Natural killer cell treated with Interleukin-12 subunit alpha and Interleukin-12 subunit beta and Interleukin-15 and Interleukin-18, amount 100 ng/mL, for 72 hours (primary cell): ENCODE measurements around the gene ARHGAP29. TPM values are rescaled to one million over a fixed set of nuclear protein-coding genes. Genes with fewer than 3 reads are reported as not detected.
A peak's percentile ranks its signal among the peaks of the same experiment; 100 is the strongest.

ENCODE experiments used
- ATAC-seq, 2 donors: fragments of 150-1000 bp; cut with Tn5 transposase in 1 of 2; sonication (Bioruptor Pico), chemical (Tn5 transposase) in 1 of 2; 2 replicates each; pipeline ENCODE4 v1.10.0; 2021
- DNase-seq: peaks from one replicate; pipeline ENCODE4 v3.0.0; 2022; ENCODE audit warnings: low spot score
- H3K27ac Mint-ChIP-seq, 2 donors: 1 replicate in 1 of 2; 2 replicates in 1 of 2; pipeline ENCODE4 v1.8.0; 2022; ENCODE audit warnings: mixed read lengths in 2 of 2, mild to moderate bottlenecking in 1 of 2, moderate library complexity in 1 of 2
- H3K27me3 Mint-ChIP-seq, 2 donors: 1 replicate in 1 of 2; 2 replicates in 1 of 2; pipeline ENCODE4 v1.8.0; 2022; ENCODE audit warnings: mixed read lengths in 2 of 2
- H3K36me3 Mint-ChIP-seq: one replicate; pipeline ENCODE4 v1.8.0; 2022; ENCODE audit warnings: mixed read lengths
- H3K4me1 Mint-ChIP-seq, 2 donors: 1 replicate in 1 of 2; 2 replicates in 1 of 2; pipeline ENCODE4 v1.8.0; 2022; ENCODE audit warnings: low read depth in 2 of 2, mixed read lengths in 2 of 2, mild to moderate bottlenecking in 1 of 2
- H3K4me3 Mint-ChIP-seq: one replicate; pipeline ENCODE4 v1.8.0; 2022; ENCODE audit warnings: mixed read lengths
- H3K9me3 Mint-ChIP-seq: 2 replicates; pipeline ENCODE4 v1.8.0; 2022; ENCODE audit warnings: mixed read lengths
- total RNA-seq, 2 donors: library from RNA; stranded (reverse); gene quantifications; one replicate each; pipeline ENCODE4 v1.2.3, GENCODE V29; 2022

Gene ARHGAP29
- total RNA-seq, 2 donors from 2014 or later: not detected

DNA sequence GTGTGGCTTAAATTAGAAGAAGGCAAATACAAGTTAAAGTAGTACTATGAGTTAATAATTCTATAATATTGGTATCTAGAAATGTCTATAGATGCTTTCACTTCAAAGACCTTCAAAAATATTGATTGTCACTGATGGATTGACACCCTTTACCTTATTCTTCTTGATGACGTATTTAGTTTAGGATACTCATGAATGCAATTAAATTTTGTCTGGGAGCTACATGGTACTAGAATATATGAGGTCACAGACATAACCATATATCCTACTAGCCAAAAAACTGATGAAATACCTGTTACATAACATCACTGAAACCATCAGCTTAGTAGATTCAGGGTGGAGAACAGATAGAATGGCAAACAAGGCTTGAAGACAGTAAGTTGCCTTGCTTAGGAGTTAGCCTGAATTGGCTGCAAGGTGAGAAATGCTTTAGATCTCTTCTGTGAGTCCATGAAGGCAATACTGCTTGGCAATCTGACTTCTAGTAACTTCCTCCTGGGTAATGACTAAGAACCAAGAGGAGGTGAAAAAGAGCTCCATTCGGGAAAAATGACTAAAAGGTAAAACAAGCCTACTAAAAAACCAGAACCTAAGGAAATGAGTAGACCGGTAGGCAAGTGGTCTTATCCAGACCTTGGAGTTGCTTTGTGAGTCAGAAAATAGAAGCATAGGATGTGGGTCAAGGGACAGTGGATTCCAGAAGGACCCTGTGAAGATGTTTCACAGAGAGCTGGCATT is 16.9 kb upstream of the ARHGAP29 start:
- H3K27ac Mint-ChIP-seq: no peak overlapping the region
- no peaks in the 10 kb centered on the region for H3K9me3 Mint-ChIP-seq
- no peak for ATAC-seq
- H3K27me3 Mint-ChIP-seq: peaks cover 27 to 32% of the 10 kb centered on the region in 2 donors
- no peaks in the 10 kb centered on the region for H3K4me1 Mint-ChIP-seq
- no peak for DNase-seq
- no peak overlapping the region for H3K4me3 Mint-ChIP-seq
- no peaks in the 10 kb centered on the region for H3K36me3 Mint-ChIP-seq

DNA sequence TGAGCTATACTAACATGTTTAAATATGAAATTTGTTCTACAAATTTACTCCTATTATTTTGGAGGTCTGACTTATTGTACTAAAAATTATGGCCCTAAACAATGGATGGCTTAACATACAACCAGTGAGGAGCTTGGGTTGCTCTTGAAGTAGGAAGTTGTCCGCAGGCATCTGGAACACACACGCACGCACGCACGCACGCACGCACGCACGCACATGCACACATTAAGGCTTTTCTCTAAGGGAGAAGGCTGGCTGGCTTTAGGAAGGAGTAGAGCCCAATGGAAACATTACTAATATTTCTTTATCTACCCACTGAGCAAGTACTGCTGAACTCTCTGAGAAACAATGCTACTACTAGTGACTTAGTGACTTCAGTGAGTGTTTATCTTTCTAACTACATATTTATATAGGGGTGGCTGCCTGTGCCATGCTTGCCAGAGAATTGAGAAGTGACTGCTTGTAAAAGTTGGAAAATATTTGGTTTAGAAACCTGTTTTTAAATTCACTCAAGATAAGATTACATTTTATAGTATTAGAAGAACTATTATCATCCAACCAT is 16.2 kb upstream of the ARHGAP29 start:
- no peaks in the 10 kb centered on the region for H3K36me3 Mint-ChIP-seq
- no peak overlapping the region for H3K27ac Mint-ChIP-seq
- no peaks in the 10 kb centered on the region for H3K4me1 Mint-ChIP-seq
- no peak overlapping the region for H3K4me3 Mint-ChIP-seq
- ATAC-seq (no peak), DNase-seq (no peak)
- H3K27me3 Mint-ChIP-seq: peaks cover 26 to 32% of the 10 kb centered on the region in 2 donors
- no peaks in the 10 kb centered on the region for H3K9me3 Mint-ChIP-seq

DNA sequence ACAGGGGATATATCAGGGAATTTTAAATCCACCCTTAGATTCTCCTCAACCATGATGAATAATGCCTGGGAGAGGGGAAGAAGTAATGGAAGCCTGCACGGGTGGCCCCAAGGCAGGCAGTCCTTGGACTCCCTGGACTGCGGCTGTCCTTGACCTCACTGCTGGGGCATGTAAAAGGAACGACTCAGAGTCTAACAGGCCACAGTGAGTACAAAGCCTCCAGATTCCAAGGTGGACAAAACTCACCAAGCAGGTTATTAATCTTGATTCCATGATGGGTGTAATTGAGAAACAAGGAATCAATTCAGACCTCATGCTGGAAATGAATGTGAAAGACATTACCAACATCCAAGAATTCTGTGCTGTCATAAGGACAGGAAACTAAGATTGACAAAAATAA is 13.0 kb upstream of the ARHGAP29 start:
- peaks cover 5% of the 10 kb centered on the region for H3K36me3 Mint-ChIP-seq
- peaks cover 38 to 50% of the 10 kb centered on the region in 2 donors for H3K27me3 Mint-ChIP-seq
- no peak overlapping the region for H3K4me3 Mint-ChIP-seq
- ATAC-seq: no peak
- no peak overlapping the region for H3K27ac Mint-ChIP-seq
- H3K4me1 Mint-ChIP-seq: peaks cover 12 to 13% of the 10 kb centered on the region in 2 donors
- no peak for DNase-seq
- no peaks in the 10 kb centered on the region for H3K9me3 Mint-ChIP-seq

DNA sequence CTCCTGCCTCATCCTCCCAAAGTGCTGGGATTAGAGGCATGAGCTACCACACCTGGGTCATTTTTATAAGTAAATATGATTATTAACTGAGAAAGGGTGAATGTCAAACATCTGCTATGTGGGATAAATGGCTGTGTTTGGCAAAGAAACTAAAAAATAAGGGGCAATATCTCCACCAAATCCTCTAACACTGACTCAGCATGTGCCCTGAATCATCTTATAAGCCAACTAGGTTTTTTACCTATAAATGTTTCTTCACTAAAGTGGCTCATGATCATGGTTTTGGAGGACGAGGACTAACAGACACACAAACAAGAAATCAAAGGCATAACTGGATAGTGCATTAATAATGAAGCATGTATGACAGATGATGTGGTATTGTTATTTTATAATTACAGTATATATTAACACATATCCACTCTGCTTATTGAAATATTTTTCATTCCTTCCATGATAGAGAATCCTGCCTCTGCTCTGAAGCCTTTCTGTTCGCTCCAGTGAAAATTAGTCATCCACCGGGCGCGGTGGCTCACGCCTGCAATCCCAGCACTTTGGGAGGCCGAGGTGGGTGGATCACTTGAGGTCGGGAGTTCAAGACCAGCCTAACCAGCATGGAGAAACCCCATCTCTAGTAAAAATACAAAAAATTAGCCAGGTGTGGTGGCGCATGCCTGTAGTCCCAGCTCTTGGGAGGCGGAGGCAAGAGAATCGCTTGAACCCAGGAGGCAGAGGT is 11.7 kb upstream of the ARHGAP29 start:
- H3K4me3 Mint-ChIP-seq: no peak overlapping the region
- H3K4me1 Mint-ChIP-seq: peaks cover 12 to 13% of the 10 kb centered on the region in 2 donors
- peaks cover 7% of the 10 kb centered on the region for H3K36me3 Mint-ChIP-seq
- ATAC-seq (no peak), DNase-seq (no peak)
- no peaks in the 10 kb centered on the region for H3K9me3 Mint-ChIP-seq
- peaks cover 40 to 53% of the 10 kb centered on the region in 2 donors for H3K27me3 Mint-ChIP-seq
- H3K27ac Mint-ChIP-seq: no peak overlapping the region

DNA sequence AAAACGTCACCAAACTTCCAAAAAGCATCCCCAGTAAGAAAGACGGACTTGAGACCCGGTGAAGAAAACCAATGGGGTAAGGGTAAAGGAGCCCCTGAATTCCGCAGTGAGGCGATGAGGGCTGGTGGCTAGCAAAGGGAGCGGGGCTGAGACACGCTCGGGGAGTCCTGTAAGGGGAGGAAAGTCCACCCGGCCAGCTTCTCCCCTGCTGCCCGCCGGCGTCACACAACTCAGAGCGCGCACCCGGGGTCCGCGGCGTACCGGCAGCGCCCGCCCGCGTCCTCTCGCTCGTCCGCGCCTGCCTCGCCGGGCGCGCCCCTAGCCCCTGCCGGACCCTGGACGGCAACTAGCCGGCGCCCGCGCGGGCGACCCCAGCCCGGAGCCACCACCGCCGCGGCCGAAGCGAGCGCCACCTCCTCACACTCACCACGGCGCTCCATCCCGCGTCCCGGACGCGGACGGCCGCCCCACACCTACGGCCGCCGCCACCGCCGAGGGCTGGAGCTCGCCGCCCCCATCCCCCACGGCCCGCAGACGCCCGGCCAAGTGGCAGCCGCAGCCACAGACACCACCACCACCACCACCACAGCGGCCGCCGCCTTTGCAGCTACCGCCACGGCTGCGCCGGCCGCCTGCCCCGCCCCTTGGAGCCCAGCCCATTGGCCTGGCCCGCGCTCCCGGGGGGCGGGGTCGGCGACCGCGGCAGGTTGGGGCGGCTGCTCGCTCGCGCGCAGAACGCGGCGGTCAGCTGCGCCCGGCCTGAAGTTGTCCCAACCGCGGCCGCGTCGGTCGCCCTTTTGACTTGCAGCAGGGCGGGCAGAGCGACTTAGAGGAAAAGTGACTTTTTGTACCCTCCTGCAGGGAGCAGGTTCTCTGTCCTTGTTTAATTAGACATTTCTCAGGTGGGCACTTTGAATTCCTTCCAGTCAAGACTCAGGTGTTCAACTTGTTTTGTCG is 10.0 kb upstream of the ARHGAP29 start:
- ATAC-seq: peak; percentile 77 to 83
- peaks cover 2% of the 10 kb centered on the region for H3K9me3 Mint-ChIP-seq
- DNase-seq: peak; percentile 60
- H3K4me3 Mint-ChIP-seq: peak overlapping the region; percentile 74
- H3K27me3 Mint-ChIP-seq: peaks cover 56 to 68% of the 10 kb centered on the region in 2 donors
- peaks cover 22% of the 10 kb centered on the region for H3K36me3 Mint-ChIP-seq
- H3K27ac Mint-ChIP-seq: no peak overlapping the region
- peaks cover 12 to 13% of the 10 kb centered on the region in 2 donors for H3K4me1 Mint-ChIP-seq

DNA sequence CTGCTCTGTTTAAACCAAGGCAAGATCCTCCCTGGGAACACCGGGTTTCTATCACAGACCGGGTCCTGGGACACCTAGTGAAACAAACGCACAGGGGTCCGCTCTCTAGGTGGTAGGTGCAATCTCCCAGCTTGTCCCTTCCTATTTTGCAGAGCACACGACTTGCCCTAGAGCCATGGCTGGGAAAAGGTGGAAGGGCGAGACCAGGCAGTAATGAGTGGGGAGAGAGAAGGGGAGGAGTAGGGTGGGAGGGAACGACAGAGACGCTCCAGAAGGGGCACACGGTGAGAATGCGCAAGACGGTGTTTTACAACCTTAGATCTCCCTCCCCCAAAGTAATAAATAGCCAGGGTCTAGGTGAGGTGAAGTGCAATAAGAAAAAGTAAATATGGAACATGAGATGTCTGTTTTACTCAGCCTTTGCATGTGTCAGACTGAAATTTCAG is 9.3 kb upstream of the ARHGAP29 start:
- Mint-ChIP-seq H3K4me3 (peak overlapping the region; percentile 74), H3K27ac (no peak overlapping the region), H3K36me3 (peaks cover 28% of the 10 kb centered on the region), H3K9me3 (peaks cover 2% of the 10 kb centered on the region), H3K27me3 (peaks cover 61 to 68% of the 10 kb centered on the region in 2 donors), H3K4me1 (peaks cover 12 to 13% of the 10 kb centered on the region in 2 donors)
- DNase-seq: no peak
- no peak for ATAC-seq

DNA sequence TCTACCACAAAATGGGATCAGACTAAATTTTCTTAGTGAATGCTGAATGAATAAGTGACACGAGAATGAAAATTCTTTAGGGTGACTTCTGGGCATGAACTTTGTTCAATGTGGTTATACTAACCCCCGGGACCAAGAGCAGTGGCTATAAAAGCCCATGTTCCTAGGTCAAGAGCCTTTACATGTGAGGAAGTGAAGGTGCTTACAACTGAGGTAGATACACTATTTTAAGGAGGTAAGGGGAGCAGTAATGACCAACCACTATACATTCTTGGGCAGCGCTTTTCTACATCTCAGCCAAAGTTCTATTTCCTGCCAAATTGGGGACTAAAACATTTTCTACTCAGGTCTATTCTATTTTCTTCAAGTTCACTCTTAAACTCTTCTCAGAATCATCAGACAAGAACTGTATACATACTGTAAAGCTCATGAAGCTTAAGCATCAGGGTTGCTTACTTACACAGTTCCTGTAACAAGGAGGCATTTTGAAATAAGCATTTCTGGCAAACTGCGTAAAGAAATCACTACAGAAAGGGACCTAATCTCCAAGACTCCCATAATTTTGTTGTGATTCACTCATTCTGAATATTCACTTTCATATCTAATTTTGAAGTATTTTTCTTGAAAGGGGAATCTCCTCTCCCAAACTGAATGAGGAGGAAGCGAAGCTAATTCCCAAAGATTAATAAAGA is 8.5 kb upstream of the ARHGAP29 start:
- Mint-ChIP-seq H3K27ac (no peak overlapping the region), H3K27me3 (peaks cover 60 to 67% of the 10 kb centered on the region in 2 donors), H3K4me1 (peaks cover 12 to 13% of the 10 kb centered on the region in 2 donors), H3K9me3 (peaks cover 2% of the 10 kb centered on the region), H3K4me3 (no peak overlapping the region), H3K36me3 (peaks cover 28% of the 10 kb centered on the region)
- no peak for ATAC-seq
- DNase-seq: no peak

DNA sequence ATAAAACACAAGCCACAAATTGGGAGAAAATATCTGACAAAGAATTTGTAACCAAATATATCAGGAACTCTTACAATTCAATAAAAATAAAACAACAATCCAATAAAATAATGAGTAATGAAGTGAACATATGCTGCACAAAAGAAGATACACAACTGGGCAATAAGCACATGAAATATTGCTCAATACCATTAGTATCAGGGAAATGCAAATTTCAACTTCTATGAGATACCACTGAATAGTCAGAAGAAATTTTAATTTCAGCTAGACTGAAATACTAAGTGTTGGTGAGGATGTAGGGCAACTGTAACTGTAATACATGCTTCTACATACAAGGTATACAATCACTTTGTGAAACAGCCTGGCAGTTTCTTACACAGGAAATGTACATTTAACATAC is 7.4 kb upstream of the ARHGAP29 start:
- no peak for ATAC-seq
- H3K9me3 Mint-ChIP-seq: peaks cover 2% of the 10 kb centered on the region
- no peak overlapping the region for H3K4me3 Mint-ChIP-seq
- DNase-seq: no peak
- no peak overlapping the region for H3K27ac Mint-ChIP-seq
- H3K27me3 Mint-ChIP-seq: peaks cover 62 to 77% of the 10 kb centered on the region in 2 donors
- H3K36me3 Mint-ChIP-seq: peaks cover 28% of the 10 kb centered on the region
- H3K4me1 Mint-ChIP-seq: peaks cover 12 to 13% of the 10 kb centered on the region in 2 donors

DNA sequence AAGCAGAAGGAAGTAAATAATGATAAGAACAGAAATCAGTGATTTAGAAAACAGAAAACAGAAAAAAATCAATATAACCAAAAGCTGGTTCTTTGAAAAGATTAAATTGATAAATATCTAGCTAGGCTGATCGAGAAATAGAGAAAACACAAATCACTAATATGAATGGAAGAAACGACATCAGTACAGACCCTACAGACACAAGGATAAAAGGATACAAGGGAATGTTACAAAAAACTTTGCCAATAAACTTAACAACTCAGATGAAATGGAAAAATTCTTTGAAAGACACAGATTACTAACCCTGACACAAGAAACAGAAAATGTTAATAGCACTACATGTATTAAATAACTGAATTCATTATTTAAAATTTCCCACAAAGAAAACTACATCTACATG is 6.3 kb upstream of the ARHGAP29 start:
- H3K4me1 Mint-ChIP-seq: peaks cover 12 to 13% of the 10 kb centered on the region in 2 donors
- no peak overlapping the region for H3K27ac Mint-ChIP-seq
- H3K4me3 Mint-ChIP-seq: no peak overlapping the region
- ATAC-seq (no peak), DNase-seq (no peak)
- H3K9me3 Mint-ChIP-seq: peaks cover 2% of the 10 kb centered on the region
- H3K27me3 Mint-ChIP-seq: peaks cover 67 to 88% of the 10 kb centered on the region in 2 donors
- peaks cover 30% of the 10 kb centered on the region for H3K36me3 Mint-ChIP-seq

DNA sequence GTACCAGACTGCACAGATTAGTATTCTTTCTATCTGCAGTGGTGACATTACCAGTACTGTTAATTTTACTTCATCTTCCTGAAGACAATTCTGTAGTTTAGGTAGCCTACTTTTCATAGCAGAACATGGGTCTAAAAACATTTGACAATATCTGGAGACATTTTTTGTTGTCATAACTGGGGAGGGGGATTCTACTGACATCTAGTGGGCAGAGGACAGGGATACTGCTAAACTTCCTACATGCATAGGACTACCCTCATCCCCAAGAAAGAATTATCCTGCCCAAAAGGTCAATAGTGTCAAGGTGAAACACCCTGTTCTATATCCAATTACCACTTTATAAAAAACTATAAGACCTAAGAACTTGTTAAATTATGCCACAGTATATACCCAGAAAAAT is 3.4 kb upstream of the ARHGAP29 start:
- no peak overlapping the region for H3K27ac Mint-ChIP-seq
- H3K36me3 Mint-ChIP-seq: peaks cover 34% of the 10 kb centered on the region
- ATAC-seq (no peak), DNase-seq (no peak)
- peaks cover 67 to 82% of the 10 kb centered on the region in 2 donors for H3K27me3 Mint-ChIP-seq
- H3K4me1 Mint-ChIP-seq: peaks cover 8 to 12% of the 10 kb centered on the region in 2 donors
- peaks cover 2% of the 10 kb centered on the region for H3K9me3 Mint-ChIP-seq
- no peak overlapping the region for H3K4me3 Mint-ChIP-seq

DNA sequence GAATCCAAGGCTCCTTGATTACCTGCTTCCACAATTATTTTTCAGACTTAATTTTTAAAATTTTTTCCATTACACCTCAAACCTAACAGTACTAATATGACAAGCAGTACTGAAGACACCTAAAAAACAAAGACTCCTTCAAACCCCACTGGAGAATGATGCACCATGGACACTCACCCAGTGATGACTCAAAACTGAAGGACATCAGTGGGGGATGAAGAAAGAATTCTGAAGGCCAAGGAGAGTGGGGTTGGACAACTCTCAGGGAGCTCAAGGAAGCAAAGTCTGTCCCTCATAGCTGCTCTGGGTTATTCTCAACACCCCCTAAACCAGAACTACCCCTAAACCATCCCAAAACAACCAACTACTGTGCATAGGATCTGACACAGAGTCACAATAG is 2.4 kb upstream of the ARHGAP29 start:
- H3K4me3 Mint-ChIP-seq: no peak overlapping the region

DNA sequence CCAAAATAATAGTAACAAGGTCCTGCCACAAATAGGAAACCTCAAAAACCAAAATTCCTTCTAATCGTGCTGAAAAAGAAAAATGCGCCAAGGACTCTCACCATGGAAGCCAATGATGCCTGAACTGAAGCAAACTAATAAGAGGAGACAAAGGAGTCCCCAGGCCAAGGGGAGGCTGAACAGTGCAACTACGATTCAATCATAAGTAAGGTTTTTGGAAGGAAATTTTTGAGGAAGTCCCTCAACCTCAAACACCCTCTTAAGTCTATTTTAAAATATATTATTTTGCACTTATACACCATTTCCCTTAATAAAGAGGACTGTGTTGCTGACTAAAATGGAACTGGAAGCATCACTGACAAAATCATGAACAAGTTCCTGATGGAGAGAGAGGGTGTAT is 1.7 kb upstream of the ARHGAP29 start:
- no peak overlapping the region for H3K27ac Mint-ChIP-seq
- H3K36me3 Mint-ChIP-seq: peaks cover 34% of the 10 kb centered on the region
- peaks cover 60 to 81% of the 10 kb centered on the region in 2 donors for H3K27me3 Mint-ChIP-seq
- peaks cover 2% of the 10 kb centered on the region for H3K9me3 Mint-ChIP-seq
- DNase-seq: no peak
- no peak overlapping the region for H3K4me3 Mint-ChIP-seq
- H3K4me1 Mint-ChIP-seq: peaks cover 10 to 14% of the 10 kb centered on the region in 2 donors
- ATAC-seq: no peak

More for the DNA sequence above, 2.4 kb upstream of the ARHGAP29 start:
- no peak overlapping the region for H3K27ac Mint-ChIP-seq
- ATAC-seq (no peak), DNase-seq (no peak)
- peaks cover 10 to 14% of the 10 kb centered on the region in 2 donors for H3K4me1 Mint-ChIP-seq
- H3K36me3 Mint-ChIP-seq: peaks cover 36% of the 10 kb centered on the region
- peaks cover 62 to 81% of the 10 kb centered on the region in 2 donors for H3K27me3 Mint-ChIP-seq
- H3K9me3 Mint-ChIP-seq: peaks cover 2% of the 10 kb centered on the region
